Stimulated activated CD8-positive, alpha-beta memory T cell treated with anti-CD3 and anti-CD28 coated beads, Interleukin-12 subunit alpha, Interleukin-12 subunit beta, amount 100 ng/mL, for 1 hour (primary cell): ENCODE data around the gene CNOT4.
A peak's percentile ranks its signal among the peaks of the same experiment; 100 is the strongest.
"Not testable (repeated sequence)": the region's sequence is repeated elsewhere in the genome, so short reads cannot be mapped to it uniquely, and the experiment has no call there.

Experiments used
- DNase-seq: peaks from one replicate; pipeline ENCODE4 v3.0.0-alpha.2; 2020; ENCODE audit warnings: low read depth

The CNOT4 gene

GRCh38 chr7:135362871-135363270 lies 147.0 kb downstream of the CNOT4 start:
- DNase-seq, result no peak

- no peak for DNase-seq
These were observed 148.1 kb downstream of the CNOT4 start for GRCh38 chr7:135361788-135362187.

- no peak for DNase-seq
These were observed 150.3 kb downstream of the CNOT4 start for GRCh38 chr7:135359615-135360014.

GRCh38 chr7:135355377-135356048 lies 154.4 kb downstream of the CNOT4 start:
- DNase-seq, result no peak

- DNase-seq, result no peak
These were observed 156.1 kb downstream of the CNOT4 start for GRCh38 chr7:135353832-135354231.

GRCh38 chr7:135352285-135352684 lies 157.6 kb downstream of the CNOT4 start:
- no peak for DNase-seq

- DNase-seq, result not testable (repeated sequence)
These were observed 158.8 kb downstream of the CNOT4 start for GRCh38 chr7:135351070-135351469.

- DNase-seq, result no peak
These were observed 160.2 kb downstream of the CNOT4 start for GRCh38 chr7:135349746-135350145.

- DNase-seq, result no peak
These were observed 161.4 kb downstream of the CNOT4 start for GRCh38 chr7:135348493-135348892.

GRCh38 chr7:135343361-135343760 lies 166.5 kb downstream of the CNOT4 start:
- DNase-seq, result no peak

GRCh38 chr7:135342887-135343286 lies 167.0 kb downstream of the CNOT4 start:
- DNase-seq, result no peak

GRCh38 chr7:135341049-135341448 lies 168.9 kb downstream of the CNOT4 start:
- DNase-seq, result no peak

- no peak for DNase-seq
These were observed 171.8 kb downstream of the CNOT4 start for GRCh38 chr7:135337977-135338550.

- no peak for DNase-seq
These were observed 172.4 kb downstream of the CNOT4 start for GRCh38 chr7:135337506-135337905.

- DNase-seq, result peak; percentile 7
These were observed 174.2 kb downstream of the CNOT4 start for GRCh38 chr7:135335628-135336139.

GRCh38 chr7:135334830-135335543 lies 174.9 kb downstream of the CNOT4 start:
- DNase-seq, result no peak

- no peak for DNase-seq
These were observed 176.0 kb downstream of the CNOT4 start for GRCh38 chr7:135333946-135334345.

GRCh38 chr7:135333200-135333599 lies 176.7 kb downstream of the CNOT4 start:
- no peak for DNase-seq

- no peak for DNase-seq
These were observed 179.8 kb downstream of the CNOT4 start for GRCh38 chr7:135330088-135330487.

GRCh38 chr7:135328526-135328925 lies 181.4 kb downstream of the CNOT4 start:
- no peak for DNase-seq

- no peak for DNase-seq
These were observed 181.8 kb downstream of the CNOT4 start for GRCh38 chr7:135328053-135328452.

- no peak for DNase-seq
These were observed 182.4 kb downstream of the CNOT4 start for GRCh38 chr7:135327458-135327857.

GRCh38 chr7:135326636-135327280 lies 183.1 kb downstream of the CNOT4 start:
- no peak for DNase-seq
